ENCODE results near the gene TMPRSS5. TPM values are rescaled to one million over a fixed set of nuclear protein-coding genes. Genes with fewer than 3 reads are reported as not detected.

TMPRSS5 gene
- total RNA-seq, 1 donor from 2014 or later = under 0.01 TPM

DNA sequence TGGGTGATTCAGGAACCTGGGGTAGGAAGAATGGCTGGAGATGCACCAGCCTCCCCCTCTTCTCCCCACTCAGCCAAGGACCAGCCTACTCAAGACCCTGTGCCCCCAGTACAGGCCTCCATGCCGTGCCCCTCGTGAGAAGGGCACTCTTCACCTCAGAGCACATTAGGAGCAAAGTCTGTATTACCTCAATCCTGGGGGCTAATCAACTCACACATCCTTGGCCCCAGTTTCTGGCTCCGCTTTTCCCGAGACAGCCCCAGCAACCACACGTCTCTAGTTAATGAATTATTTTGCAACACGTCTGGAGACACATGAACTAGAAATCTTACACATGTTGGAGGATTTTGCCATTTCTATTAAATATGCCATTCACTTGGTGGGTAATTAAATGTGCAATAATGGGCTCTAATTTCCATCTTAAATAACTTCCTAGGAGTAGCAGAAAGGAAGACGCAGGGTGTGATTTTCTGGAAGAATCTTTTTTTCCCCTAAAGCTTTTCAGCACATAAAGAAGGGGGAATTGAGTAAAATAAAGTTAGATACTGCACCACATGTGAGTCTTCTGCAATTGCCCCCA, 63.0 kb downstream of the TMPRSS5 start:
- Histone ChIP-seq H3K4me3 (ENCODE audit: low read depth, low read length) (no peak overlapping the region), H3K27me3 (ENCODE audit: control insufficient read depth, insufficient read depth, low read length) (no peaks in the 10 kb centered on the region), H3K36me3 (ENCODE audit: control insufficient read depth, insufficient read depth, low read length) (no peaks in the 10 kb centered on the region)
- FAIRE-seq (no peak), DNase-seq (ENCODE audit: low read depth) (no peak)
- TF ChIP-seq, protein P1, sequence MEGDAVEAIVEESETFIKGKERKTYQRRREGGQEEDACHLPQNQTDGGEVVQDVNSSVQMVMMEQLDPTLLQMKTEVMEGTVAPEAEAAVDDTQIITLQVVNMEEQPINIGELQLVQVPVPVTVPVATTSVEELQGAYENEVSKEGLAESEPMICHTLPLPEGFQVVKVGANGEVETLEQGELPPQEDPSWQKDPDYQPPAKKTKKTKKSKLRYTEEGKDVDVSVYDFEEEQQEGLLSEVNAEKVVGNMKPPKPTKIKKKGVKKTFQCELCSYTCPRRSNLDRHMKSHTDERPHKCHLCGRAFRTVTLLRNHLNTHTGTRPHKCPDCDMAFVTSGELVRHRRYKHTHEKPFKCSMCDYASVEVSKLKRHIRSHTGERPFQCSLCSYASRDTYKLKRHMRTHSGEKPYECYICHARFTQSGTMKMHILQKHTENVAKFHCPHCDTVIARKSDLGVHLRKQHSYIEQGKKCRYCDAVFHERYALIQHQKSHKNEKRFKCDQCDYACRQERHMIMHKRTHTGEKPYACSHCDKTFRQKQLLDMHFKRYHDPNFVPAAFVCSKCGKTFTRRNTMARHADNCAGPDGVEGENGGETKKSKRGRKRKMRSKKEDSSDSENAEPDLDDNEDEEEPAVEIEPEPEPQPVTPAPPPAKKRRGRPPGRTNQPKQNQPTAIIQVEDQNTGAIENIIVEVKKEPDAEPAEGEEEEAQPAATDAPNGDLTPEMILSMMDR (IDR thresholded peaks at IDR 0.05; ENCODE audit: insufficient read depth, low read length, severe bottlenecking) = no peak

DNA sequence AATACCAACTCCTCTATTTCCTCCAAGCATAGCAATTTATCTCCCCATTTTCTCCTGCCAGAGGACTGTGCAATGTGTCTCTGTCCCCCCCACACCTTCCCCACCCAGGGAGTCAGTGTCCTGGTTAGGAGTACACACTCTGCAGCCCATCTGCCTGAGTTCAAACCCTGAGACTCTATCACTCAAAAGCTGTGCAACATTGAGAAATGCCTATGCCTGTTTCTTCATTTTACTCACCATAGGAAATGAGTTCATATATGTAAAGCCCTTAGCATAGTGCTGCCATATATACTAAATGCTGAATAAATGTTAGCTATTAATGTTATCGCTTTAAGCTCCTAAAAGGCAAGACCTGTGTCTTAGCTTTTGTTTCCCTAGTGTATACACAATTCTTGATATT, 64.0 kb downstream of the TMPRSS5 start:
- H3K36me3 ChIP-seq (ENCODE audit: control insufficient read depth, insufficient read depth, low read length) = no peaks in the 10 kb centered on the region
- no peak overlapping the region for H3K4me3 ChIP-seq (ENCODE audit: low read depth, low read length)
- H3K27me3 ChIP-seq (ENCODE audit: control insufficient read depth, insufficient read depth, low read length) = no peaks in the 10 kb centered on the region
- FAIRE-seq (no peak), DNase-seq (ENCODE audit: low read depth) (no peak)
- TF ChIP-seq, protein P1 (IDR thresholded peaks at IDR 0.05; ENCODE audit: insufficient read depth, low read length, severe bottlenecking) = no peak

DNA sequence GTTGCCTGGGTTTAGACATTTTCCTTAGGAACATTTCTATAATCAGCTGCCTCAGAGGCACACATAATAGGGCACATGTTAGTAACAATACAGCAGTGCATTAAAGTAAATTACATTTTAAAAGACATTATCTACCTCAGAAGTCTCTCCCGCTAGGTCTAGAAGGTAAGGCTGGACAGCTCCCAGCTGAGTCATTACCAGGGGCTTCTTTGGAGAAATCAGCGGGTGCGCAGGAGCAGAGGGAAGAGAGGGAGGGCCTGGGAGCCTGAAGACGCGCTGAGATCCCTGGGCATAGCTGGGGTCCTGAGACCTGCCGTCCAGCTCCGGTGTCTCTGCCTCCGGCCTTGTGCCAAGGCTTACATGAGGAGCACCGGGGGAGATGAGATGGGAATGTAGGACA, 67.7 kb downstream of the TMPRSS5 start:
- TF ChIP-seq, protein P1 (IDR thresholded peaks at IDR 0.05; ENCODE audit: insufficient read depth, low read length, severe bottlenecking) = no peak
- Histone ChIP-seq H3K27me3 (ENCODE audit: control insufficient read depth, insufficient read depth, low read length) (no peaks in the 10 kb centered on the region), H3K4me3 (ENCODE audit: low read depth, low read length) (no peak overlapping the region), H3K36me3 (ENCODE audit: control insufficient read depth, insufficient read depth, low read length) (no peaks in the 10 kb centered on the region)
- DNase-seq (ENCODE audit: low read depth) = no peak
- no peak for FAIRE-seq

DNA sequence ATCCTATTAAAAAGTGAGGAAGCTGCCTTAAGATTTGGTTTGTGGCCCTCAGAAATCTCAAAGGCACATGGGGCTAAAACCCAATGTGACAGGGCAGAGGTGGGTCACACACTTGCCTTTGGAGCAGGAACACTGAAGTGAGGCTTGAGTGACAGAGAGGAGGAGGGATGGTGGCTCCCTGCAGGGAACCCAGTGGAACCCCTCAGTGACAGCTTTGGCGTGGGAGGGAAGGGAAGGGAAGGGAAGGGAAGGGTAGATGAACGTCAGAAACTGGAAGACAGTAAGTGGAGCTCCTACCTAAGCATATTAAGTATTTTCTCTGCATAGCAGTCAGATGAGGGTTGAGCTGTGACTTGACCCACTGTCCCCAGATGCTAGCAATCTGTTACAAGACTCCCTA, 68.5 kb downstream of the TMPRSS5 start:
- FAIRE-seq = no peak
- no peaks in the 10 kb centered on the region for H3K27me3 ChIP-seq (ENCODE audit: control insufficient read depth, insufficient read depth, low read length)

More for the DNA sequence above, 68.5 kb downstream of the TMPRSS5 start:
- no peak overlapping the region for H3K4me3 ChIP-seq (ENCODE audit: low read depth, low read length)
- no peaks in the 10 kb centered on the region for H3K36me3 ChIP-seq (ENCODE audit: control insufficient read depth, insufficient read depth, low read length)
- TF ChIP-seq, protein P1 (IDR thresholded peaks at IDR 0.05; ENCODE audit: insufficient read depth, low read length, severe bottlenecking) = no peak
- DNase-seq (ENCODE audit: low read depth) = no peak

Other genes with a start within 250 kb of the TMPRSS5 start
- not detected in 2 replicates for gene DRD2, start 230.9 kb downstream of the TMPRSS5 start, total RNA-seq
- gene ZW10, start 67.4 kb upstream of the TMPRSS5 start, total RNA-seq = 16.3 and 19.6 TPM in 2 replicates
- not detected in 2 replicates for gene CLDN25, start 73.5 kb upstream of the TMPRSS5 start, total RNA-seq
- gene USP28, start 169.3 kb upstream of the TMPRSS5 start, total RNA-seq = 20.5 and 30.0 TPM in 2 replicates
- not detected in 2 replicates for gene HTR3B, start 198.5 kb upstream of the TMPRSS5 start, total RNA-seq

Measured in bronchial epithelial cell (primary cell).